BLaER1 treated with 17β-estradiol and CSF1 and Interleukin-3, amounts not matched to agents 10 nM and 100 nM (cell line): ENCODE measurements around the gene ATP11A.
"Not testable (repeated sequence)": the region's sequence is repeated elsewhere in the genome, so short reads cannot be mapped to it uniquely, and the experiment has no call there.

Experiments used
- H3K27ac ChIP-seq, 11 experiments: shearing (Covaris generic); formaldehyde crosslinking; 2 replicates each; pipeline ENCODE4 v1.8.1; 2022
- H3K27me3 ChIP-seq, 11 experiments: shearing (Covaris generic); formaldehyde crosslinking; 2 replicates each; pipeline ENCODE4 v1.8.1; 2022
- H3K36me3 ChIP-seq, 11 experiments: shearing (Covaris generic); formaldehyde crosslinking; 2 replicates each; pipeline ENCODE4 v1.8.1; 2022
- H3K4me1 ChIP-seq, 10 experiments: shearing (Covaris generic); formaldehyde crosslinking; 2 replicates each; pipeline ENCODE4 v1.8.1; 2022
- H3K4me2 ChIP-seq, 11 experiments: shearing (Covaris generic); formaldehyde crosslinking; 2 replicates each; pipeline ENCODE4 v1.8.1; 2022
- H3K4me3 ChIP-seq, 10 experiments: shearing (Covaris generic); formaldehyde crosslinking; 2 replicates each; pipeline ENCODE4 v1.8.1; 2022
- H3K9ac ChIP-seq, 11 experiments: shearing (Covaris generic); formaldehyde crosslinking; 2 replicates each; pipeline ENCODE4 v1.8.1; 2022
- H3K9me3 ChIP-seq, 11 experiments: shearing (Covaris generic); formaldehyde crosslinking; replicated peaks in 1 of 11; 2 replicates each; pipeline ENCODE4 v1.8.1; 2022
- H4K20me1 ChIP-seq, 11 experiments: shearing (Covaris generic); formaldehyde crosslinking; 2 replicates each; pipeline ENCODE4 v1.8.1; 2022
- Cebpa-rat ChIP-seq, 11 experiments: shearing (Covaris generic); IDR thresholded peaks; 2 replicates each; pipeline ENCODE4 v1.8.1; 2022

ATP11A gene

DNA sequence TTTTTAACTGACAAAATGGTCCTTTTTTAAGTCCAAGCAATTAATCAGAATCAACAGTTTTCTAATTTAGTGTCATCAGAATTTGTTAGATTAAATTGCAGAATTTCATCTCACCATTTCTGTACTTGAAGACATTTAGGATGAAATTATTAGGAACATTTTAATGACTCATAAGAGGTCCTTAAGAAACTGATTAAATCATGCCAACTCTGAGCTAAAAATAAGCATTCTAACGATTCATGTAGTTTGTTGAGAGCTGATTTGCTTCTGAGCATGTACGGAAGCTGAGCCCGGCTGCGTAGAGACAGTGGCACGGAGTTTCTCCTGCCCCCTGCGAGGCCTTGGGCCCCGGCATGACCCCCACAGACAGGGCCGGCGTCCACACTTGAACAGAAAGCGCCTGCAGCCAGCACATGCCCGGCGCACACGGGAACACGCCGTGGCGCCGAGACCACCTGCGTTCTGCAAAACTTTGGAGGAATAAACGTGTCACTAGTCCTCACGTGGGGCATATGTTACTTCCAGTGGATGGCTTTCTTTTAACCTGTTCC is 189.5 kb downstream of the ATP11A start:
- Histone ChIP-seq H3K4me3 (no peak overlapping the region), H4K20me1 (peaks cover 5 to 91% (median 49%) of the 10 kb centered on the region in 11 experiments; a peak in 21 of 22 replicates), H3K4me1 (peaks cover 0 to 1% (median under 1%) of the 10 kb centered on the region in 10 experiments; a peak in 14 of 20 replicates), H3K4me2 (no peak overlapping the region), H3K9ac (no peak overlapping the region), H3K27ac (no peak overlapping the region), H3K36me3 (peaks cover 57 to 96% (median 80%) of the 10 kb centered on the region in 11 experiments), H3K27me3 (peaks cover 0 to 8% (median 0%) of the 10 kb centered on the region in 11 experiments; a peak in 2 of 22 replicates), H3K9me3 (no peaks in the 10 kb centered on the region)
- TF ChIP-seq Cebpa-rat (IDR thresholded peaks at IDR 0.05): no peak

DNA sequence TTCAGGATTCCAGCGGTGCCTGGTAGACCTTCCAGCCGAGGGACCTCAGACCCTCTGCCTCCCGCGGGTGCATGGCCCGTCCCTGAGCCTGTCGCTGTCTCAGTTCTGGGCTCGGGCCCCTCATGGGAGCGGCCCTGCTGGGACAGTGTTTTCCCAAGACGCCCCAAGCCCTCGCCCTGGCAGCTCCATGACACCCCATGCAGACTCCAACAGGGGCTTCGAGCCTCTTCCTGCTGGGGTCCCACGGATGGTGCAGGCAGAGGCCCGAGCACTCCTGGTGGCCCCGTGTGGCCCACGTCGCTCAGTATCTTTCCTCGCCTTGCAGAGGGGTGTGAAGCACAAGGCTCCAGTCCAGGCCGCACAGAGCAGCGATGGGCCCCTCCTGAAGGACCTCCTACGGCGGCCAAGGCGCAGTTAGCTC is 190.4 kb downstream of the ATP11A start:
- no peak for TF ChIP-seq Cebpa-rat (IDR thresholded peaks at IDR 0.05)
- H3K4me1 ChIP-seq: no peaks in the 10 kb centered on the region
- peaks cover 0 to 90% (median 41%) of the 10 kb centered on the region in 11 experiments; a peak in 16 of 22 replicates for H4K20me1 ChIP-seq
- no peak overlapping the region for H3K4me2 ChIP-seq
- no peaks in the 10 kb centered on the region for H3K9me3 ChIP-seq
- H3K27me3 ChIP-seq: peaks cover 0 to 8% (median 0%) of the 10 kb centered on the region in 11 experiments; a peak in 2 of 22 replicates
- no peak overlapping the region for H3K4me3 ChIP-seq
- no peak overlapping the region for H3K27ac ChIP-seq
- H3K9ac ChIP-seq: no peak overlapping the region
- peaks cover 57 to 98% (median 79%) of the 10 kb centered on the region in 11 experiments for H3K36me3 ChIP-seq

DNA sequence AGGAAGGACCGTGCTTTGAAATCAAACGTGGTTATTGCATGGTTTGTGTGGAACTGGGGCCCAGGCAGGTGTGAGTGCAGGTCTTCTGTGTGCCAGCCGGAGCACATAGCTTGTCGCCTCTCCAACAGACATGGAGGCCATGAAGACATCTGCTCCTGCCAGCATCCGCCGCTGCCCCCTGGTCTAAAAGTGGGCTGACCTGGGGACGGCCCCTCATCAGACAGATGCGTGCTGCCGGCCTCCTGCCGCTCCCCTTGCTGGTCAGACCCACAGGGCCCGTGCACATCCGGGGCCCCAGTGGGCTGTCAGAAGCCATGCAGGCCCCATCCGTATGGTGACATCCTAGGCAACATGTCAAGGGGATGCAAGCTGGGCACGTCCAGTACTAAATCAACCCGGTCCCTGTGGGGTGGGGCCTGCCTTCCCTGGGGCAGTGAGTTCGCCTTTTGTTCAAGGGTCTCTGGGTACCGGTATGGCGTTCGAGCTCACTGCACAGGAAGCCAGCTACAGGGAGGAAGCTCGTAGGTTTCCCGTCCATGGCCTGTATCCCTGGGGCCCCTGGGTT is 191.2 kb downstream of the ATP11A start:
- 0 out of 22 replicates have a peak, but pooled peaks cover 0 to 8% (median 0%) of the 10 kb centered on the region in 11 experiments for H3K27me3 ChIP-seq
- H3K4me2 ChIP-seq: no peak overlapping the region
- no peak overlapping the region for H3K27ac ChIP-seq
- H3K9me3 ChIP-seq: no peaks in the 10 kb centered on the region
- no peak overlapping the region for H3K9ac ChIP-seq
- TF ChIP-seq Cebpa-rat (IDR thresholded peaks at IDR 0.05): no peak
- H3K36me3 ChIP-seq: peaks cover 57 to 90% (median 73%) of the 10 kb centered on the region in 11 experiments
- no peak overlapping the region for H3K4me3 ChIP-seq
- peaks cover 0 to 90% (median 45%) of the 10 kb centered on the region in 11 experiments; a peak in 18 of 22 replicates for H4K20me1 ChIP-seq
- H3K4me1 ChIP-seq: no peaks in the 10 kb centered on the region

DNA sequence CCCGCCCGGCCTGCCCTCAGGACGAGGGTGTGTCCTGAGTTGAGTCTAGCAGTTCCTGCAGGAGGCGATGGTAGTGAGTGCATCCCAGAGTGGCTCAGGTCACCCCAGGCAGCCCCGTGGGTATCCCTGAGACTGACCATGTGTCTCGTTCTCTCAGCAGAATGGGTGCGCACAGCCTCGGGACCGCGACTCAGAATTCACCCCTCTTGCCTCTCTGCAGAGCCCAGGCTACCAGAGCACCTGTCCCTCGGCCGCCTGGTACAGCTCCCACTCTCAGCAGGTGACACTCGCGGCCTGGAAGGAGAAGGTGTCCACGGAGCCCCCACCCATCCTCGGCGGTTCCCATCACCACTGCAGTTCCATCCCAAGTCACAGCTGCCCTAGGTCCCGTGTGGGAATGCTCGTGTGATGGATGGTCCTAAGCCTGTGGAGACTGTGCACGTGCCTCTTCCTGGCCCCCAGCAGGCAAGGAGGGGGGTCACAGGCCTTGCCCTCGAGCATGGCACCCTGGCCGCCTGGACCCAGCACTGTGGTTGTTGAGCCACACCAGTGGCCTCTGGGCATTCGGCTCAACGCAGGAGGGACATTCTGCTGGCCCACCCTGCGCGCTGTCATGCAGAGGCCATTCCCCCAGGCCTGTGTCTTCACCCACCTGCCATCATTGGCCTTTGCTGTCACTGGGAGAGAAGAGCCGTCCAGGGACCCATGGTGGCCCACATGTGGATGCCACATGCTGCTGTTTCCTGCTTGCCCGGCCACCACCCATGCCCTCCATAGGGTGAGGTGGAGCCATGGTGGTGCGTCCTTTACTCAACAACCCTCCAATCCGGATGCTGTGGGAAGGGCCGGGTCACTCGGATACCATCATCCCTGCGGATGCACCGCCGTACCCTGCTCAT is 192.1 kb downstream of the ATP11A start:
- no peaks in the 10 kb centered on the region for H3K9me3 ChIP-seq
- no peaks in the 10 kb centered on the region for H3K4me1 ChIP-seq
- no peak overlapping the region for H3K27ac ChIP-seq
- no peak overlapping the region for H3K4me2 ChIP-seq
- peaks cover 50 to 82% (median 64%) of the 10 kb centered on the region in 11 experiments for H3K36me3 ChIP-seq
- peaks cover 0 to 87% (median 47%) of the 10 kb centered on the region in 11 experiments; a peak in 17 of 22 replicates for H4K20me1 ChIP-seq
- no peak for TF ChIP-seq Cebpa-rat (IDR thresholded peaks at IDR 0.05)
- no peak overlapping the region for H3K4me3 ChIP-seq
- 0 out of 22 replicates have a peak, but pooled peaks cover 0 to under 1% (median 0%) of the 10 kb centered on the region in 11 experiments for H3K27me3 ChIP-seq
- H3K9ac ChIP-seq: no peak overlapping the region

DNA sequence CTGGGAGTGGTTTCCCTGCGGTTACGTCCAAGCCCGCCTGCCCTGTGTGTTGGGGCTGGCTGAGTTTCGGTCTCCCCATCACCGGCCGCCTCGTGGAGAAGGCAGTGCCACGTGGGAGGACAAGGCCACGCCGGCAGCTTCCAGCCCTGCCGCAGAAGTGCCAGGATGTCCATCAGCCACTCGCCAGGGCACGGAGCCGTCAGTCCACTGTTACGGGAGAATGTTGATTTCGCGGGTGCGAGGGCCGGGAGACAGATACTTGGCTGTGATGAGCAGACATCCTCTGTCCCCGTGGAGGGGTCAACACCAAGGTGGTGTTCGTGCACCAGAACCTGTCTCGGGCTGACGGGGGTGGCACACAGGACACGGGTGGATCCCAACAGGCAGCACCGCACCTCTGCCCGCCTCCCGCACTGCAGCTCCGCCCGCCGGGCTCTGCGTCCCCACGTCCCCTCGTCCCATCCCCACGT is 192.8 kb downstream of the ATP11A start:
- Histone ChIP-seq H3K4me2 (no peak overlapping the region), H3K4me1 (no peaks in the 10 kb centered on the region), H3K27me3 (no peaks in the 10 kb centered on the region), H4K20me1 (peaks cover 0 to 87% (median 49%) of the 10 kb centered on the region in 11 experiments; a peak in 17 of 22 replicates), H3K9ac (no peak overlapping the region), H3K4me3 (no peak overlapping the region), H3K36me3 (peaks cover 43 to 75% (median 57%) of the 10 kb centered on the region in 11 experiments), H3K9me3 (no peaks in the 10 kb centered on the region), H3K27ac (no peak overlapping the region)
- no peak for TF ChIP-seq Cebpa-rat (IDR thresholded peaks at IDR 0.05)

DNA sequence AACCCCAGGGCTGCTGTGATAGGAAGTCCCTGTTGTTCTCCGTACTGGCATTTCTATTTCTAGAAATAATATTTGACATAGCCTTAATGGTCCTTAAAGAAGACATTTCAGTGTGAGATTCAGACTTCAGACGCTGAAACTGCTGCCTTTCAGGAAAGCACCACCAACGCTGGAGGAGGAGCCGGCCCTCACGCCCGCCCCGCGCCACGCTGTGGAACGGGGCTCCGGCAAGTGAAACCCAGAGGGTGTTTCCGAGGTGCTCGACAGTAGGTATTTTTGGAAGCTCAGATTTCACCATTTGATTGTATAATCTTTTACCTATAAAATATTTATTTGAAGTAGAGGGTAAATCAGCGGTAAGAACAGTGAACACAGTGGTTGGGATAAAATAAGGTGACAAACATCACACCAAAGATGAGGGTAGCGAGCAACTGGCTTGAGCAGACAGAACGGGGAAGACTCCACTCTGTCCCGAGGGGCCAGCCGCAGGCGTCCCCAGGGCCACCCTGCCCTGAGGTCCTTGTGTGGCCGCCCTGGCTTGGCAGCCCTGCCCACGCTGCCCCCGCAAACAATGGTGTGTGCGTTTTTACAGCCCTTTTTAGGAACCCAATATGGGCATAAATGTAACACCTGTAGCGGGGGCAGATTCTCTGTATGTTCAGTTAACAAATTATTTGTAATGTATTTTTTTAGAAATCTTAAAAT is 193.6 kb downstream of the ATP11A start:
- Histone ChIP-seq H3K36me3 (peaks cover 35 to 67% (median 50%) of the 10 kb centered on the region in 11 experiments), H3K9ac (no peak overlapping the region), H3K4me3 (no peak overlapping the region), H3K4me1 (peaks cover 0 to 3% (median 0%) of the 10 kb centered on the region in 10 experiments; a peak in 1 of 20 replicates), H3K9me3 (no peaks in the 10 kb centered on the region), H3K4me2 (no peak overlapping the region), H3K27me3 (peaks cover 0 to 2% (median 0%) of the 10 kb centered on the region in 11 experiments; a peak in 1 of 22 replicates), H4K20me1 (peaks cover 0 to 87% (median 56%) of the 10 kb centered on the region in 11 experiments; a peak in 17 of 22 replicates), H3K27ac (no peak overlapping the region)
- TF ChIP-seq Cebpa-rat (IDR thresholded peaks at IDR 0.05): no peak

DNA sequence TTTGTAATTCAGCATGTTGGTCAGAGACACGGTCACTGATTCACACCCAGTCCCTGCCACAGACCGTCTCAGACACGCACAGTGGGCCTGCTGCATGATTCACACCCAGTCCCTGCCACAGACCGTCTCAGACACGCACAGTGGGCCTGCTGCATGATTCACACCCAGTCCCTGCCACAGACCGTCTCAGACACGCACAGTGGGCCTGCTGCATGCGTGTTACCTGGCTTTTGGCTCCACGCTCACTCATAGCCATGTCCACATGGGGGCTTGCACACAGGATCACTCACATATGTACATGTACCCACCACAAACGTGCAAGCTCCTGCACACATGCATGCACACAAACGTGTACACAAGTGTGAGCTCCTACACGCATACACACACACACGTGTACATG is 194.9 kb downstream of the ATP11A start:
- H3K27ac ChIP-seq, H3K4me2 ChIP-seq, H3K9ac ChIP-seq, H3K4me1 ChIP-seq, H3K9me3 ChIP-seq, H3K4me3 ChIP-seq: not testable (repeated sequence)
- peaks cover 0 to 13% (median 5%) of the 10 kb centered on the region in 11 experiments; a peak in 12 of 22 replicates for H3K27me3 ChIP-seq
- H4K20me1 ChIP-seq: peaks cover 0 to 89% (median 51%) of the 10 kb centered on the region in 11 experiments; a peak in 18 of 22 replicates
- H3K36me3 ChIP-seq: peaks cover 27 to 54% (median 39%) of the 10 kb centered on the region in 11 experiments

DNA sequence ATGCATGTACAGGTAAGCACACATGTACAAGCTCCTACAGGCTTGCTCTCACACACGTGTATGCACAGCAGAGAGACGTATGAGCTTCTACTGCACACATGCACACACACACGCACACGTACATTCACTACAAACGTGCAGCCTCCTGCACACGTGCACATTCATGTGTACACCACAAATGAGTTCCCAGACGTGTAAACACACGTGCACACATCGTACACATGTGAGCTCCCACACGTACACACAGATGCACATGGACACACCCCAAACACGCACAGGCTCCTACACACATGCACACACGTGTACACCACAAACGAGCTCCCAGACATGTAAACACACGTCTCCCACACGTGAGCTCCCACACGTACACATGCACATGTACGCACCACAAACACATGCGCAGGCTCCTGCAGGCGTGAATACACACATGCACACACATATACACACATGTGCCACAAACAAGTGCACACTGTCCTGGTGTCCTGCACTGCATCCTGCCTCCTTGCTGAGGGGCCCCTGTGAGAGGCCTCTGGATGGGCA is 195.5 kb downstream of the ATP11A start:
- H4K20me1 ChIP-seq: peaks cover 0 to 89% (median 47%) of the 10 kb centered on the region in 11 experiments; a peak in 18 of 22 replicates
- no peak overlapping the region for H3K27ac ChIP-seq
- H3K4me1 ChIP-seq: peaks cover 0 to 4% (median 0%) of the 10 kb centered on the region in 10 experiments; a peak in 1 of 20 replicates
- peaks cover 4 to 19% (median 11%) of the 10 kb centered on the region in 11 experiments; a peak in 18 of 22 replicates for H3K27me3 ChIP-seq
- no peak overlapping the region for H3K9ac ChIP-seq
- no peak overlapping the region for H3K4me2 ChIP-seq
- no peak for TF ChIP-seq Cebpa-rat (IDR thresholded peaks at IDR 0.05)
- no peaks in the 10 kb centered on the region for H3K9me3 ChIP-seq
- peaks cover 21 to 47% (median 33%) of the 10 kb centered on the region in 11 experiments for H3K36me3 ChIP-seq
- no peak overlapping the region for H3K4me3 ChIP-seq
